Sigmoid colon (tissue), 7 donors: ENCODE results near the gene NRG3. TPM values are rescaled to one million over a fixed set of nuclear protein-coding genes. Genes with fewer than 3 reads are reported as not detected.

ENCODE experiments used
- DNase-seq: peaks from one replicate; pipeline ENCODE4 v3.0.0-alpha.2; 2019
- H3K27ac ChIP-seq, 4 donors: fragments of 200-600 bp; sonication (generic); one replicate each; pipeline ENCODE4 v1.5.1; 2016 to 2019; ENCODE audit warnings: mild to moderate bottlenecking in 1 of 4
- H3K27me3 ChIP-seq, 3 donors: fragments of 200-600 bp; sonication (generic); one replicate each; pipeline ENCODE4 v1.5.1; 2019; ENCODE audit warnings: mild to moderate bottlenecking in 1 of 3
- H3K36me3 ChIP-seq, 4 donors: fragments of 200-600 bp; sonication (generic); one replicate each; pipeline ENCODE4 v1.5.1; 2016 to 2019
- H3K4me1 ChIP-seq, 4 donors: fragments of 200-600 bp; sonication (generic); one replicate each; pipeline ENCODE4 v1.5.1; 2017 to 2019
- H3K4me3 ChIP-seq, 4 donors: fragments of 200-600 bp; sonication (generic); one replicate each; pipeline ENCODE4 v1.5.1; 2017 to 2019; ENCODE audit warnings: mild to moderate bottlenecking in 2 of 4, moderate library complexity in 1 of 4
- H3K9me3 ChIP-seq, 4 donors: fragments of 200-600 bp in 3 of 4; sonication (generic) in 3 of 4; one replicate each; pipeline versions ENCODE4 v1.5.1 to v1.6.1; 2013 to 2019
- EP300 ChIP-seq, 4 donors: sonication (generic); formaldehyde crosslinking; IDR thresholded peaks; one replicate each; pipeline ENCODE4 v1.6.1; 2017; ENCODE audit warnings: antibody characterized with exemption in 4 of 4
- POLR2A ChIP-seq, 2 donors: fragments of 450-650 bp; IDR thresholded peaks; one replicate each; pipeline ENCODE4 v1.6.1; 2016; ENCODE audit warnings: antibody characterized with exemption in 2 of 2, mild to moderate bottlenecking in 2 of 2, moderate library complexity in 2 of 2
- POLR2AphosphoS5 ChIP-seq, 4 donors: sonication (generic); formaldehyde crosslinking; IDR thresholded peaks; one replicate each; pipeline ENCODE4 v1.6.1; 2017; ENCODE audit warnings: antibody characterized with exemption in 4 of 4
- WGBS, 2 donors: extraction: QIAGEN DNeasy Blood & Tissue Kit; methylation state at CpG; one replicate each; pipeline ENCODE4 v1.1.7; 2013; 5-methylcytosine and 5-hydroxymethylcytosine counted together
- intact Hi-C: fragments of 100-400 bp; cut with DNase I; formaldehyde crosslinking; loops from one replicate; pipeline ENCODE4 v1.15.1; 2023
- polyA plus RNA-seq, 3 donors: library from polyadenylated mRNA; stranded (reverse); fragments of 200-250 nt; gene quantifications; one replicate each; pipeline ENCODE4 v1.2.3, GENCODE V29; 2013
- total RNA-seq, 4 donors: library from RNA; depleted of rRNA; stranded (reverse); fragments of >200 nt; gene quantifications; one replicate each; pipeline ENCODE4 v1.1.0, GENCODE V29; 2016
- TF ChIP-seq, protein P1 (sequence below), 4 experiments: fragments of 450-650 bp in 3 of 4; fragments of 200-600 bp in 1 of 4; IDR thresholded peaks; one replicate each; pipeline ENCODE4 v1.5.1; 2016 to 2019; ENCODE audit warnings: antibody characterized with exemption in 4 of 4, mild to moderate bottlenecking in 3 of 4, moderate library complexity in 2 of 4
- donor health status: healthy with polysubstance abuse.
- donor health status: Bipolar disorder and iron deficiency.
- donor health status: healthy.

The NRG3 gene
- total and polyA plus RNA-seq, 7 donors: 0.17 to 2.2 (median 0.82) TPM; not detected in 2

DNA sequence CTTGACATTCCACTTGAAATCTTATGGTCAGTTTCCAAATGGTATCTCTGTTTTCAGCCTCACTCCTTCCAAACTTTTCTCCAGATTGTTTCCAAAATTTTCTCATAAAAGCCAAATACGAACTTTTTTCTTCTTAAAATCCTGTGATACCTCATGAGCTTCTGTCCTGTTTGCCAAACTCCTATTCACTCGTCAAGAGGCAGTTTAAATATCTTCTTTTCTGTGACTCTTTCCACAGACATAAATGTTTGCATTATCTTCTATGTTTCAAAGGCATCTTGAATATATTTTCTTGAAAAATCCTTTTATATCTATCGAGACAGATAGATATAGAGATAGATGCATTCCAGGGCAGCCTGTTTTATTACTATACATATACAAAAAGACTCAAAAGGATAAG is 109.4 kb downstream of the NRG3 start:
- no peaks in the 10 kb centered on the region for H3K4me1 ChIP-seq
- WGBS, 2 donors: 66 to 73% methylated on average over 3 of the region's 3 CpGs
- H3K27ac ChIP-seq: no peak overlapping the region
- intact Hi-C loops: no loop called here
- H3K27me3 ChIP-seq: no peaks in the 10 kb centered on the region
- no peak overlapping the region for H3K4me3 ChIP-seq
- H3K9me3 ChIP-seq: no peaks in the 10 kb centered on the region
- TF ChIP-seq POLR2A (IDR thresholded peaks at IDR 0.05) (no peak), POLR2AphosphoS5 (IDR thresholded peaks at IDR 0.05) (no peak), EP300 (IDR thresholded peaks at IDR 0.05) (no peak)
- TF ChIP-seq, protein P1, sequence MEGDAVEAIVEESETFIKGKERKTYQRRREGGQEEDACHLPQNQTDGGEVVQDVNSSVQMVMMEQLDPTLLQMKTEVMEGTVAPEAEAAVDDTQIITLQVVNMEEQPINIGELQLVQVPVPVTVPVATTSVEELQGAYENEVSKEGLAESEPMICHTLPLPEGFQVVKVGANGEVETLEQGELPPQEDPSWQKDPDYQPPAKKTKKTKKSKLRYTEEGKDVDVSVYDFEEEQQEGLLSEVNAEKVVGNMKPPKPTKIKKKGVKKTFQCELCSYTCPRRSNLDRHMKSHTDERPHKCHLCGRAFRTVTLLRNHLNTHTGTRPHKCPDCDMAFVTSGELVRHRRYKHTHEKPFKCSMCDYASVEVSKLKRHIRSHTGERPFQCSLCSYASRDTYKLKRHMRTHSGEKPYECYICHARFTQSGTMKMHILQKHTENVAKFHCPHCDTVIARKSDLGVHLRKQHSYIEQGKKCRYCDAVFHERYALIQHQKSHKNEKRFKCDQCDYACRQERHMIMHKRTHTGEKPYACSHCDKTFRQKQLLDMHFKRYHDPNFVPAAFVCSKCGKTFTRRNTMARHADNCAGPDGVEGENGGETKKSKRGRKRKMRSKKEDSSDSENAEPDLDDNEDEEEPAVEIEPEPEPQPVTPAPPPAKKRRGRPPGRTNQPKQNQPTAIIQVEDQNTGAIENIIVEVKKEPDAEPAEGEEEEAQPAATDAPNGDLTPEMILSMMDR (IDR thresholded peaks at IDR 0.05): no peak
- DNase-seq: no peak
- H3K36me3 ChIP-seq: no peaks in the 10 kb centered on the region

DNA sequence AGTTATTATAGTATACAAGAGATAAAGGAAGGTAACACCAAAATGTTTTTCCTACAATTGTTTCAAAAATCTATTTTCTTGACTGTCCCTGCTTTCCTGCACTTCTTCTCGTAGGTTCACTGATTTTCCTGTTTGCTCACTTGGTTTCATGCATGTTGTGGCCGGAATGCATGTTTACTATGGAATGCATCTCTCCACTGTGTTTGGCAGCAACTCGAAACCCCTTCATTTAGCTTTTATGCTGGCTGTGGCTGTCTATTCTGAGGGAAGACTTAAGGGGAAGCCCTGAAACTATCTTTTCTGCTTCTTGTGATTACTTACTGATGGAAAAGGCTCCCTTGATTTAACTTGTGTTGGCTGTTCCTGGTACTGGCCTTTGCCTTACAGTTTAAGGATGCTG is 120.3 kb downstream of the NRG3 start:
- no peak for TF ChIP-seq POLR2A (IDR thresholded peaks at IDR 0.05)
- TF ChIP-seq, protein P1 (IDR thresholded peaks at IDR 0.05): no peak
- no peak for TF ChIP-seq EP300 (IDR thresholded peaks at IDR 0.05)
- no peak for TF ChIP-seq POLR2AphosphoS5 (IDR thresholded peaks at IDR 0.05)

DNA sequence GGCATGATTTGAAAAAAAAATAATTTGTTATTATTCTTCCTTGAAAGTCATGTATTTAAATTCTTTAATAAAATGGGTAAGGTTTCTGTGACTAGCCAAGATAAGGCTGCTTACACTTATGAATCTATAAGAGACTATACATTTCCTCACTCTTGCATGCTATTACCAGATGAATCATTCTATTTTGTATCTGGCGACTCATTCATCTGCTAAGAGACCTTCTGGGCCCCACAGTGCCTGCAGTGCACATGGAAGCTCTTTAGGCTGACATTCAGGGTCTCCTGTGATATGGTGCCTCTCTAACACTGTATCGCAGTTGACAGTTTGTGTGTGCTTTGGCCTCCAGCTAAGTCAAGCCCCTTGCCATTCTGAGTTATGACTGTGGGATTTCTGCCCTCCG is 121.9 kb downstream of the NRG3 start:
- WGBS, 2 donors: 81 to 87% methylated on average over 3 of the region's 3 CpGs
- H3K27me3 ChIP-seq: no peaks in the 10 kb centered on the region
- peaks cover 0 to 3% (median 0%) of the 10 kb centered on the region in 4 donors for H3K9me3 ChIP-seq
- no peak overlapping the region for H3K27ac ChIP-seq
- TF ChIP-seq POLR2AphosphoS5 (IDR thresholded peaks at IDR 0.05): no peak
- TF ChIP-seq EP300 (IDR thresholded peaks at IDR 0.05): no peak
- TF ChIP-seq, protein P1 (IDR thresholded peaks at IDR 0.05): no peak
- no peak for TF ChIP-seq POLR2A (IDR thresholded peaks at IDR 0.05)
- no peak for DNase-seq
- H3K4me3 ChIP-seq: no peak overlapping the region
- H3K36me3 ChIP-seq: no peaks in the 10 kb centered on the region
- intact Hi-C loops: no loop called here
- no peaks in the 10 kb centered on the region for H3K4me1 ChIP-seq

More for the DNA sequence above, 120.3 kb downstream of the NRG3 start:
- H3K27ac ChIP-seq: no peak overlapping the region
- H3K36me3 ChIP-seq: no peaks in the 10 kb centered on the region
- no peak overlapping the region for H3K4me3 ChIP-seq
- DNase-seq: no peak
- 52 to 68% methylated on average over 3 of the region's 3 CpGs for WGBS, 2 donors
- intact Hi-C loops: no loop called here
- H3K4me1 ChIP-seq: no peaks in the 10 kb centered on the region
- H3K9me3 ChIP-seq: peaks cover 0 to 3% (median 0%) of the 10 kb centered on the region in 4 donors
- H3K27me3 ChIP-seq: no peaks in the 10 kb centered on the region

DNA sequence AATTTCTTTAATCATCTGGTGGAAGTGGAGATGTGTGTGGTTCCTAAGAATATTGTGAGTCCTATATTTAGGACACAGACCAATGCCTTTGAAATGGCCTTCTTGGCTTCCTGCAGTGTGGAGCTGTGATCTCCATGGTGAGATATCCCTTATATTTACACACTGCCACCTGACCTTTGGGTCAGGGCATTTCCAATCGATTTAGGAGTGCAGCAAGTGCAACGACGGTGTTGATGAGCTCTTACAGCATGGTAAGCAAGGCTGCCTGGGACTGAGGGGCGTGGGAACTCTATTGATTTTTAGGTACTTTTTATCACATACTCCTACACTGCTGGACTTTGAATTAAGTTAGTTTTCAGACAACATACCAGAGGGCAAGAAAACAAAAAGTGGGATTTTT is 146.0 kb downstream of the NRG3 start:
- H3K9me3 ChIP-seq: no peaks in the 10 kb centered on the region
- no peaks in the 10 kb centered on the region for H3K36me3 ChIP-seq
- no peaks in the 10 kb centered on the region for H3K4me1 ChIP-seq
- intact Hi-C loops: no loop called here
- no peaks in the 10 kb centered on the region for H3K27me3 ChIP-seq
- H3K4me3 ChIP-seq: no peak overlapping the region
- no peak for DNase-seq
- no peak overlapping the region for H3K27ac ChIP-seq
- TF ChIP-seq, protein P1 (IDR thresholded peaks at IDR 0.05): no peak
- TF ChIP-seq EP300 (IDR thresholded peaks at IDR 0.05) (no peak), POLR2AphosphoS5 (IDR thresholded peaks at IDR 0.05) (no peak)
- 35 to 64% methylated on average over 4 of the region's 4 CpGs for WGBS, 2 donors

DNA sequence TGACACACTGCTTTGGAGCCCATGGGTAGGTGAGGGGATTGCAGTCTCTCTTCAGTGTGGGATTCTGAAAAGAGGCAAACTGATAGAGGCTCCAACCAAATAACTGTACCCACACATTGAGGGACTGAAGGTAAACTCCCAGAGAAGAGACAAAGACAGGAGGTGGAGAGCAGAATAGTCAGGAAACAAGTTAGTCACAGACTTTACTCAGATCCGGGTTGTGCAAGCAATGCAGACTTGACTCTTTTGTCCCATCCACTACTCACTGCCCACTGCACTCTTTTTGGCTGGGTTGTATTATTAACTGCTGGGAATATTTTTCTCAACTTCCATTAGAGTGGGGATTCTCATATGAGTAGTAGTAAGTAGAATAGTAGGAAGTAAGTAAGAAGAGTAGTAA is 152.7 kb downstream of the NRG3 start:
- intact Hi-C loops: no loop called here
- 73 to 82% methylated on average over 1 of the region's 1 CpG for WGBS, 2 donors

More for the DNA sequence above, 152.7 kb downstream of the NRG3 start:
- H3K4me3 ChIP-seq: no peak overlapping the region
- no peaks in the 10 kb centered on the region for H3K9me3 ChIP-seq
- H3K27ac ChIP-seq: no peak overlapping the region
- no peaks in the 10 kb centered on the region for H3K27me3 ChIP-seq
- H3K36me3 ChIP-seq: no peaks in the 10 kb centered on the region
- TF ChIP-seq POLR2A (IDR thresholded peaks at IDR 0.05): no peak
- TF ChIP-seq POLR2AphosphoS5 (IDR thresholded peaks at IDR 0.05): no peak
- TF ChIP-seq, protein P1 (IDR thresholded peaks at IDR 0.05): no peak
- no peak for TF ChIP-seq EP300 (IDR thresholded peaks at IDR 0.05)
- no peaks in the 10 kb centered on the region for H3K4me1 ChIP-seq
- no peak for DNase-seq
